NCI-H226 (cell line): ENCODE results near the gene IQCK.
A peak's percentile ranks its signal among the peaks of the same experiment; 100 is the strongest.

Source experiments
- DNase-seq: peaks from one replicate; pipeline ENCODE4 v3.0.0-alpha.2; 2015

The IQCK gene

DNA sequence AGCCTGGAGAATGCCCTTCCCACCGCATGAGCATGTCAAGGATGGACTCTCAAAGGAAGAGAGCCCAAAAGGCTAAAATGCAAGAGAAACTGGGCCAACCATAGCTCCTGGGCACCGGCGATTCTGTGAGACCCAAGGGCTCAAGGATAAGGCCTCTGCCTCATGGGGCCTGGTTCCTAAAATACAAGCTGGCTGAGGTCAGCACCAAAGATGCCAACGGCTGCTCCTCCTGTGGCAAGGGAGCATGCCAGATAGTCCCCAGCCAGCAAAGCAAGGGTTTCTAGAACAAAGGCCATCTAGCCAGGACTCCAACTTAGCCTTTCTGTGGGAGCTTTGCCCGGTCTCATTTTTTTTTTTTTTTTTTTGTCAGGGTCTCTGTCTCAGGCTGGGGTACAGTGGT is 146.5 kb downstream of the IQCK start:
- DNase-seq, result no peak

DNA sequence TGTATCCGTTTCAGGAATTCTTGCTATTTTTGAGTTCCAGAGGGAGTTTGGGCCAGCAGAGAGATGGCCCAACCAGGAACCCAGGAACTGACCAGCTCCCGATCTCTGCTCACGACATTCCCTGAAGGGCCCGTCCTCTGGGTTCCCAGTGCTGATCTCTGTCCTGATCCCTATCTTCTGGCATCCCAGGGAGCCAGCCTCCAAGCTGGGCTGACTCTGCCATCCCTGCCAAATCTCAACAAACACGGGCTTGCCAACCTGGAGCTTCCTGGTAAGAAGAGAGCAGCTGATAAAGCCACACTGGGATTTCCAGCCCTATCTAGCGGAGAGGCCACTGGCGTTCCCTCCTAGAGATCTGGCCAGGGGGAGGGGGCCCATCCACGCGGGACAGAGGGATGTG is 150.3 kb downstream of the IQCK start:
- DNase-seq, result no peak

DNA sequence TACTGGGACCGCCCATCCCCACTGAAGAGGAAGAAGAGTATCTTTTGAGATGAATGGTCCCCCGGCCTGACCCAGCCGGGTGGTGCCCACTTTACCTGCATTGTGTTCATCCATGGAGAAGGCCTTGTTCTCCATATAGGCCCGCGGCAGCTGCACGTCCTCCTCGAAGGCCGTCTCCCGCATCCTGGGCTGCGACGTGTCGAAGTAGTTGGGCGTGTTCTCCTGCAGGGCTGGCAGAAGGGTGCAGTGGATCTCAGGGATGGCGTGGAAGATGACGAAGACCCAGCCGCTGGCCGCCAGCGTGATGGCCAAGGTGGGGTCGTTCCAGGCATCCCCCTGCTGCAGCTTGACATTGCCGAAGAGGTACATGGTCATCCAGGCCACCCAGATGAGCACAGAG is 153.7 kb downstream of the IQCK start:
- DNase-seq, result no peak

DNA sequence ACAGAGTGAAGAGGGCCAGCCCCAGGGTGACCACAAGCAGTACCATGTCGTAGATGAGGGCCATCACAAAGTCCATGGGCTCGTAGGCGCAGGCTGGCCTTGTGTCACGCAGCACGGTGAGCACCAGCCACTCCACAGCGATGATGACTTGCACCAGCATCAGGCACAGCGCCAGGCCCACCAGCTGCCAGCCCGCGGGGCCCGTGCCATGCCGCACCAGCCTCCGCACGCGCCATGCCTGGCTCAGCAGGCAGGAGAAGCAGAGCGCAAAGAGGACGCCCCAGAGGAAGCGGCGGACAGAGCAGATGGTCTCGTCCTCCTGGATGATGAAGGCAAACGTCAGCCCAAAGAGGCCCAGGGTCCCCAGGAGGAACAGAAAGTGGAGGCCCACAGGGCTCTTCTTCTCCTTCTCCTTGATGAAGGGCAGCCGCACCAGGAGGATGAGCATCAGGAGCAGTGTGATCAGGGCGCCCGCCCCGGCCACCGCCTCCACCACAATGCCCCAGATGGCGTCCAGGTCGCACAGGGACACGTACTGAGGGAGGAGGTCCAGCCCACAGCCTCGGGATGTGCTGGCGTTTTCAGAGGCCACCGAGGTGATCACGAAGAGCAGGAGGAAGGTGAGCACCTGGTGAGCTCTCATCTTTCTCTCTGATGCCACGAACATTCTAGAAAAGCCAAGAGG is 154.2 kb downstream of the IQCK start:
- no peak for DNase-seq

DNA sequence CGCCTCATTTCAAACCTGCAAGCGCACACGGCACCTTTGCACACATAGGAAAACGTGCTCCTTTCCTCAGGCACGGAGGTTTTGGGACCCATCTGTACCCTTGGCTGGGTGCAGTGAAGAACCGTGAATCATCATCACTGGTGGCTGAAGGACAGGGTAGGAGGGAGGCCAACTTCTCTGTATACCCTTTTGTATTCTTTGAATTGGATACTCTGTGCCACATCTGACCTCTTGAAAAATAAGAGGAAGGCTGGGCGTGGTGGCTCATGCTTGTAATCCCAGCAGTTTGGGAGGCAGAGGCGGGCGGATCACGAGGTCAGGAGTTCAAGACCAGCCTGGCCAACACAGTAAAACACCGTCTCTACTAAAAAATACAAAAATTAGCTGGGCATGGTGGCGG is 154.9 kb downstream of the IQCK start:
- DNase-seq, result no peak

DNA sequence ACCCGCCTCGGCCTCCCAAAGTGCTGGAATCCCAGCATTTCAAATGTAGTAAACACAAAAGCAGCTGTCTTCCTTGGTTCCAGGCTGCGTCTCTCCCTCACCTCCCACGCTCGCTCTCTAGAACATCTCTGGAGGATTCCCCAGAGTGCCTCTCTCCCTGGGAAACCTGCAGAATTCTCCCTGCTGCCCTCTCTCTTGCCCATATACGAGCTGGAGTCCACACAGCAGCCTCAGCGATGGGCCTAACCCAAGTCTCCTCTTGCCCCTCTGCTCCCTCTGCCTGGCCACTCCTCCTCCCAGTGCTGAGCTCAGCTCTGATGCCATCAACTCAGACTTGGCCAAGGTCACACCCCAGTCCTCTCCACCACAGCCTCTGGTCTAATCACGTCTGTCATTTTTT is 156.0 kb downstream of the IQCK start:
- no peak for DNase-seq

DNA sequence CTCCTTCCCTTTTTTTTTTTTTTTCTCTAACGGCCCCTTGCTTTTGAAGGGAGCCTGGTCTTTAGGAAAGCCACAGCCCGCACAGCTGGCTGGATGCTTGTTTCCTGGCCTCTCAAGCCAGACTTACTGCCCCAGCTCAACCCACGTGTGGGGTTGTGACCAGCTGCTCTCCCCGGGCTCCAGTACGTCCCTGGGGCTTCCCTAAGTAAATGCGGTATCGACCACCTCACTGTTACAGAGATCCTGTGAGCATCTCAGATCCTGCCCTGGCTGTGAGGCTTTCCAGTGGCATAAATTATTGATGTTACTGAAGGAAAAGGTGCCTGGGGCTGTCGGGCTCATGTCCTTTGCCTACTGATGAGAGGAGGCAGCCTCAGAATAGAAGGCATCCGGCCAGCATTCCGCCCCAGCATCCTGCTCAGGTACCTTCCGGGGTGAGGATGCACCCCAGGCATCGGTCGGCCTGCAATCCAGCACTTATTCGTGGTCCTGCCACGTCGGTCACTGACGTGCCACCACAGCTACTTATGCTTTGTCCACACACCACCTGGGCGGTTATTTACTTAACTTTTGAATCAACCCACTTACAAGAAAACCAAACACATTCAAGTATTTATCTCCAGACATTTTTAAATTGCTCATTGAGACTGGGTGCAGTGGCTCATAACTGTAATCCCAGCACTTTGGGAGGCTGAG is 156.9 kb downstream of the IQCK start:
- no peak for DNase-seq

DNA sequence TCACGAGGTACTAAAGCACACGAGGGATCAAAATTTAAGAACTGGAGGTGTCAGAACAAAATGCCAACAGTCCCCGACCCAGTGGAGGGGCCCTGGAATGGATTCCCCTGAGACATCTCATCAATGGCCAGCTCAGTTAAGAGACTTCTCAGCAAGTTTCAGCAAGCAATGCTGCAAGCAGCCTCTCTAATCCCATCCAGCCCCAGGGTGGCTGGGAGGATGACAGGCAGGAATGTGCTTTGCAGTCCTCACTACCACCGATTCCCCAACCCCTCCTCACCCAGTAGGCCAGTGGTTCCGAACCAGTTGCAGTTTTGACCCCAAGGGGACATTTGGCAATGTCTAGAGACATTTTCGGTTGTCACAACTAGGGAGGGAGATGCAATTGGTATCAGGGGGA is 157.8 kb downstream of the IQCK start:
- DNase-seq, result no peak

DNA sequence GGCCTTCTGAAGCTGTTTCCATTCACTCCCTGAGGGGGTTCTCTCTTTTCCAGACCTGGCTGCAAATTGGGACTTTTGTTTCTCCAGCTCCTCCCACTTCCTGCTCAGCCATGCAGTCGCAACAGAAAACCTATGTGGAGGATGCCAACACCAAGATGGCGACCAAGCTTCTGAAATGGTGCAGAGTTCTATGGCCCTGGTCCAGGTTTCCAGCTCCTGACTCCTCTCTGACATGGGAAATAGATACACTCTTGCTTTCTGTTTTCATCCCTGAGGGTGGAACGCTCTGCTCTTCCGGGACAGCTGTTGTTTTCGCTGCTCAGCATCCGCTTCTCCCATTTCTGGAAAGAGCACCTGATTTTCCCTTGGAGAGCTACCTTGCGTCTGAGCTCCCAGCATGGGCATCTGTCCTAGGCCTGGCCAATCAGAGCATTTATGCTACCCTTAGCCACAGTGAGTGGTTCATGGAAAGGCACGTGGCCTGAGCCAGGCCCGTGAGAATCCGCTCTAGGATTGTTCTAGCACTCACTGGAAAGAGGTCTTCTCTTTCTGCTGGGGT is 158.5 kb downstream of the IQCK start:
- DNase-seq, result no peak

DNA sequence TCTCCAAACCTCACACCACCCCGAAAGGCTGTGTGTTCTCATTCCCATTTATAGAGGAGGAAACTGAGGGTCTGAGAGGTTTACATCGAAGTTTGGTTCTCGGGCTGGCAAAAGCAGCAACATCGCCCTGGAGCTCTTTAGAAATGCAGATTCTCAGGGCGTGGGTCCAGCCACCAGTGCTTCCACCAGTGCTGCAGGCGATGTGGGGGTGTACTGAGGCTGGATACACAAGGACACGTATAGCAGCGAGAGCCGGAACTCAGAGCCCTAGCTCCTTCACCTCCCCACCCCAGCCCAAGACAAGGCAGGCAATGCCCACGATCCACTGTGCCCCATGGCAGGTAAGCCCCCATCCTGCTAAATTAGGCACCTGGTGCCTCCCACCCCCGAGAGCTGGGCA is 160.7 kb downstream of the IQCK start:
- no peak for DNase-seq

DNA sequence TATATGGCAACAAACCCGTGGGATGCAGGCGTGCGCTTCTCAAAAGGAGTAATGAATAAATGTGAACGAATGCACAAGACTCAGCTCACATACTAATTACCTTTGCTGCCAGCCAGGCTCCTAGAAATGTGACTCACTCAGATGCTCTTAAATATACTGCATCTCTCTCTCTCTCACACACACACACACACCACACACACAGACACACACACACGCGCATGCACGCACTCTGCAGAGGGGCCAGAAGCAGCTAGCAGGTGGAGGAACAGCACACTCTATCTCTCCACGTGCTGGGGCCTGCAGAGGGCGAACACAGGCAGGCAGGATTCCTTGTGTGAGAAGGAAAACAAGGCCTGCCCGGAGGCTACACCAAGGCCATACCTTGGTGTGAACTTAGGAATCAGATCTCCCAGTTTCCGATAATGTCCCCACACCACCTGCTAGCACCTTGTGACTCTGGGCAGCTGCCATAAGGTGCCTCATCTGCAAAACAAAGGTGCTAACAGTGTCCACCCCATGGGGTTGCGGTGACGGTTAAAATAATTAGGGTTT is 161.2 kb downstream of the IQCK start:
- DNase-seq, result peak; percentile 21

DNA sequence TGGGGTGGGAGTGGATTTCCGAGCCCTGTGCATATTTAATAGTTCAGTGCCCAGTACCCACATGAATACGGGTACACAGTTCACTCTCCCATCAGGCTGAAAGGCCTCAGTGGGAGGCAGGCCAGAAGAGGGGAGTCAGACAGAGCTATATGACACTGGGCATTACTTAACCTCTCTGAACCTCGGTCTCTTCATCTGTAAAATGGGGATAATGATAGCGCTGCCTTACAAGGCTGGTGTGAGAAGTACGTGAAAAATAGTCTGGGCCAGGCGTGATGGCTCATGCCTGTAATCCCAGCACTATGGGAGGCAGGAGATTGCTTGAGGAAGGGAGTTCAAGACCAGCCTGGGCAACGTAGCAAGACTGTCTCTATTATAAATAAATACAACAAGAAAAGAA is 163.0 kb downstream of the IQCK start:
- no peak for DNase-seq

DNA sequence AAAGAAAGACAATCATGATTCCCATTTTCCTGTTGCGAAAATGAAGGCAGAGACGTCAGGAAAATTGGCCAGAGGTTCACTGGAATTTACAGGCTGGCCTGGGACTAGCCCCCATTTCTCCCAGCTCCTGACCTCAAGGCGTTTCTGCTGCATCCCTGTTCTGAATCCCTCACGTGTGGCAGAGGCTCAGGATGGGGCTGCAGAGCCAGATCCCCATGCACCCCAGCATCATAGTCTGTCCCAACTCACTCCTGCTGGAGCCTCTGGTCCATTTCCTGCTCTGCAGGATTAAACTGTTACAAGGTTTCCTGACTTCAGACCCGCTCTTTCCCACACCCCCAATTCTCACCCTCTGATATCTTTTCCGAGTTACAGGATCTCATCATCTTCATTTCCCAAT is 163.7 kb downstream of the IQCK start:
- DNase-seq, result no peak

DNA sequence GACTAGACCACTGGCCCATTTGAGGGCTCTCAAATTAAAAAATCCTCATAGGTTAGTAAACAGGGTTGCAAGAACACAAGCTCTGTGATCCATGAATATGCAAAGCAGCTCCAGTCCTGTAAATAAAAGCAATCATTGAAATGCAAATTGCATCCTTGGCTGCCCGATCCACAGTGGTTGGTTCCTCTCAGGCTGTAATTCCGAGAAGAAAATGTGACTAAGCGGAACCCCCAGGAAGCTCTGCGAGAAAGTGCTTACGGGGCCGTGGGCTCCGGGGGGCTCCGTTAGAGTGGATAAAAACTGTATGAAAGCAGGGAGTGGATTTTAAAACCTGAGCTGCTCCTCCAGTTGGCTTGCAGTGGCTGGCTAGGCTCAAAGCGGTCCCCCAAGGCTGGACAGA is 164.1 kb downstream of the IQCK start:
- DNase-seq, result no peak

DNA sequence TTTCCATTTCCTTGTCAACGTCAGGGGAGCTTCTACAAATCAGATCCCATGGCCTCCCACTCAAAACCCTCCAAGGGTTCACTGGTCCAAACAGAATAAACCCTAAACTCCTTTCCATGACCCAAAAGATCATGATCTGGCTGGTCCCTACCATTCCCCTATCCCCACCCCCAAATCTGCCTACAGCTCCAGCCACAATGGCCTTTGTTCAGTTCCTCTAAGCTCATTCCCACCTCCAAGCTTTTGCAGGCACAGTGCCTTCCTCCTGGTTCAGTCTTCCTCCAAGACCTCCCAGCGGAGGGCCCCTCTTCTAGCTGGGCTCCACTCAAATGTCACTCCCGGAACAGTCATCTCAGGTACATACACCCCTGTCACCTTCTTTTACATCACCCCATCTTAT is 164.6 kb downstream of the IQCK start:
- DNase-seq, result no peak

DNA sequence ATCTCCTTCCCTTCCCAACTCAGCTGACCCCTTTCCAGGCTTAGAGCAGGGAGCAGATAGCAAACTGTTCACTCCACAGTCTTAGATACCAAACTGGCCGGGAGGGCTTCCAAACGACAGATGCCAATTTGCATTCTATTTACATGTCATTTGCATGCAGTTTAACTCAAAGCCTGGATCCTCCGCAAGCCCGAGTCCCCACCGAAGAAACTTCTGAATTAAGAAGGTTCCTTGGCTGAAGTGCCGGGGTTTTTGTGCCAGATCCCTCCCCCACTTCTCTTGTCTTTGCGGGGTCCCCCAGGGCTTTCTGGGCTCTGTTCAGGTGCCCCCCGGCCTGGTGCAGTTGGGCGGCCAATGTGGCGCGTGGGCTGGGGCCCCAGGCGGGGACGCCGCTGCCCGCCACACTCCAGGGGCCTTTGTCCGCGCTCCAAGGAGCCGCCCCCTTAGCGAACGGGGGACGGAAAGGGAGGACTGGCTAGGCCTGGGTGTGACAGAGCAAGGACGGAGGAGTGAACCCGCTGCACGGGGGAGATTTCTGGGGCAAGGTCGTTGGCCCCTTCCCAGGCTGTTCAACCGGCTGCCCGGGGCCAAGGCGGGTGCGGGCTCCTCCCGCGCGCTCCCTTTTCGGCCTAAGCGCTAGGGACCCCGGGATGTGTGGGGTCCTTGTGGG is 165.4 kb downstream of the IQCK start:
- peak; percentile 27 for DNase-seq

DNA sequence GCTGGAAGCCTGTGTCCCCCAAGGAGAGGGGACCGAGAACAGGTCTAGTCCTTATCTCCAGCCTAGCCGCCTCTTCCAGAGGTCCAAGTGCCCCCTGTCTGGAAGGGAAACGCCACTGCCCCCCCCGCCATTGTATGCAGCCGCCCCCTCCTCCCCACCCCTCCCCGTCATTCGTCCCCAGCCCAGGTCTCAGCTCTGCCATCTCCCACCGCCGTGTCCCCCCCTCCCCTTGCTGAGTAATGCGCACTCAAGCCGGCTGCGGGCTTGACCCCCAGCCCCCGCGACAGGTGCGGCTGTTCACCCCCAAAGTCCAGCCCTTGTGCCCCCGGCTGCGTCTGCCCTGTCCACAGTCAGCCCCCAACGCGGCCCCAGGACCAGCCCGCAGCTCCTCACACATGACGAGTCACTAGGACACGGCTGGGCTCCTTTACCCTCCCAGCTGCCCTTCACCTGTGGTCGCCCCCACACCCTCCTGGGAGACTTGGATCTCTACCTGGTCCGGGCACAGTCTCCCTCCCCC is 166.0 kb downstream of the IQCK start:
- no peak for DNase-seq

DNA sequence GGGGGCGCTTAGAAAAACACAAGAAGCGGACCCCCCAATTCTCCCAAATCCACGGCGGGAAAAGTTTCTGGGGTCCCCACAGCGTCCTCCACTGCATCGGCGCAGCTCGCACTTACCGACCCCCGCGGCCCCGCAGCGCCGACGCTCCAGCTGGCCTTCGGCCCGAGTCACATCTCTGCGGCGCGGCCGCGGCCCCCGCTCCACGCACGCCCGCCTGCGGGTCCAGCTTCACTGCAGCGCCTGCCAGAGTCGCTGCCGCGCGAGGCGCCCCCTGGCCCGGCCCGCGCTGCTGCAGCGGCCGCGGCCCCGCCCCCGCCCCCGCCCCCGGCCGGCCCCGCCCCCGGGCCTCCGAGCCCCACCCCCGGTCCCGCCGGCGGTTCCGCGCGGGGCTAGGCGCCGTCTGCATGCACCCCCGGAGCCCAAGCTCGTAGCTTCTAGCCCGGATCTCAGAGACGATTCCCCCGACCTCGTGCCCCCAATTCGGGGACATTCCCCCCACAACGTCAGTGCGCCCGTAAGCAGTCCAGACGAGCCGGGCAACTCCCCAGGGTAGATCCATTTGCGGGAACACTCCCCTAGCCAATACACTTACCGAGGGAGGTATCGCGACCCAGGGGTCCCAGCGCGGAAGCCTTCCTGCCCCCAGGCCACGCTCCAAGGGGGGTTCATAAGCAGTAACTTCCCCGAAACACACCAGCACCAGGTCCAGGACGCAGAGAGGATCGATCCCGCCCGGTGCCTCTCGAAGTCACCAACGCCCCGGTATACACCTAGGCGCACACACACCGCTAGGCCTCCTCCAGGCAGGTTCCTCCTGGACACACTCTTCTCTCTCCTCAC is 166.8 kb downstream of the IQCK start, which contains the start of gene GPRC5B:
TSS of gene GPRC5B (minus strand) at position 238 of the 840 bp plus-strand sequence. CDS start 12,003 bp downstream, outside the sequence.
- peak; percentile 27 for DNase-seq

DNA sequence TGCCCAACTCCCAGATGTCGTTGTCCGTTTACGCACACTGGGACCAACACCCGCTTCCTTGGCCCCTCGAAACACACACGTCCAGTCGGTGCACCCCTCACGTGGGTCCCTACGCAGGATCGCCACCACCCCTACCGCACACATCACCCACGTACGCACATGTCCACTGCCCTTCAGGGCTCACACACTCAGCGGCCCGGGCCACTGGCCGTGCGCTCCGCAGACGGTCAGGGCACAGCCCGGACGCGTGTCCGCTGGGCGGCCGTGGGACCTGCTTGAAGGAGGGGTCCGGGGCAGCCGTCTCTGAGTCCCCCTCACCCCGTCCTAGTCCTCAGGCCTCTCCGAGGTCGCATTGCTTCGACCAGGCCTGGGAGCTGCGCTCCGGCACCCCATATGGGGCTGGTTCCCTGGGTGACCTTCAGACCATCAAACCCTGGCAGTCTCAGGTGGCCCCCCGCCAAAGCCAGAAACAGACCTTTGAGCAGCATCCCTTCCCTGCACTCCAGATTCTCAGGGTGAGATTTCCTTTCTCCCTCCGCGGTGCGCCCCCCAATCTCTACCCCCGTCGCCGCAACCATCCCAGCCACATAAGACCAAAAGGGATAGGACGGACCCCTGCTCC is 167.5 kb downstream of the IQCK start:
- no peak for DNase-seq

DNA sequence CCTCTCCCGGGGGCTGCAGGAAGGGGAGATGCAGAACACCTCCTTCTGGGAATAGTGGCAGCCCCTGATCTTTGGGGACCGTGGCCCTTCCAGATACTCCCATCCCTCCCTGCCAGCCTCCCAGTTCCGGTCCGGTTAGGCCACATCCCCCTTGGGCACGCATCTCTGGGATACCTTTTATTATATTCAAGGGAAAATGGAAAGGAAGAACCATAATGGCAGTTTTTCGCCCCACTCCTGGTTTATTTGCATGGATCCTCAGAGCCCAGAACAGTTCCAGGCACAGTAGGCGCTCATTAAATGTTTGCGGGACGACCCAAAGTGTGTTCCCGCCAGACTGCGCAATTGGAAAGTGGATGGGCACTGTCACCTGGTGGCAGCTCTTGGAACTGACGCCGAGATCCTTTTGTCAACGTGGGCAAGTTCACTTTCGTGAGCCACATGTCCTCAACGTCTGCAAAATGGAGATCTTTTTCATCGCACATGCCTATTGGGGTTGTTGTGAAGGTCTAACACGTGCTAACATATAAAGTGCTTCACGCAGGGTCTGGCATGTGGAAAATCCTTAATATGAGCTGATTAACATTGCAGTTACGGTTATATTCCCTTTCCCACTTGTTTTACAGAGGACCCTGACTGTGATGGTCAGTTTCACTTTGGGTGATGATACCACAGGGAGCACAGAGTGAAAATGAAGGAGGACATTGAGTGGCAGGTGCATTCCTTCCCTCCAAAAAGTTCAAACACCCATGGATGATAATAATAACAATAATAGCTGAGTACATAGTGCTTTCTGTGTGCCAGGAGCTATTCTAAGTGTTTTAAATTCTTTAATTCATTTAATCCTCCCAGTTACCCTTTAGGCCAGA is 168.2 kb downstream of the IQCK start:
- peak; percentile 48 for DNase-seq

DNA sequence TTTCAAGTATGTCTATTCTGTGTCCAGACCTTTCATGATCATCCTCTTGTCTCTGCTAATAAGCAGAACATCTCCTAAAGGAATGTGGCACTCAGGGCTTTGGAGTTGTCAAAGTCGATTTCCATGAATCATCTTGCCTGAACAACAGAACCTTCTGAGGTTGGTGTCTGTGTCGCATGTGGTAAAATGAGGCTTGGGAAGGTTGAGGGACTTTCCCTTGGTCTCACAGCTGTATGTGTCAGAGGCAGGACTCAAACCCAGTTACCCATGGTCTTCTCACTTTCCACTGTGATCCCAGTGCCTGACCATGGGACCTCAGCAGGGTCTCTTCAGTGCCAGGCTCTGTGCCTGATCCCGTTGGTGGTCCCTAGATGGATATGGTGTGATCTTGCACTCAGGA is 170.8 kb downstream of the IQCK start:
- DNase-seq, result no peak
